Osteoblast (primary cell): ENCODE results near the gene AFM. TPM values are rescaled to one million over a fixed set of nuclear protein-coding genes. Genes with fewer than 3 reads are reported as not detected.

Experiments
- DNase-seq: peaks from one replicate; pipeline ENCODE4 v3.0.0; 2011; ENCODE audit warnings: low spot score, mixed read lengths; ENCODE audit not compliant: insufficient read length; ENCODE audit errors: missing footprints
- H2AFZ ChIP-seq: 2 replicates; pipeline ENCODE4 v1.6.0; 2011; ENCODE audit warnings: mild to moderate bottlenecking, low read length
- H3K27ac ChIP-seq: 2 replicates; pipeline ENCODE4 v1.5.1; 2011; ENCODE audit warnings: mild to moderate bottlenecking, low read depth, low read length, moderate library complexity
- H3K27me3 ChIP-seq: 2 replicates; pipeline ENCODE4 v1.6.0; 2012; ENCODE audit warnings: mild to moderate bottlenecking, control low read depth, inconsistent platforms, low read length, moderate library complexity; ENCODE audit not compliant: insufficient read depth
- H3K36me3 ChIP-seq: 2 replicates; pipeline ENCODE4 v1.5.1; 2011; ENCODE audit warnings: mild to moderate bottlenecking, low read length, control low read depth, moderate library complexity; ENCODE audit not compliant: insufficient read depth
- H3K4me1 ChIP-seq: 2 replicates; pipeline ENCODE4 v1.5.1; 2011; ENCODE audit warnings: mild to moderate bottlenecking, low read length, control low read depth, moderate library complexity; ENCODE audit not compliant: insufficient read depth
- H3K4me2 ChIP-seq: 2 replicates; pipeline ENCODE4 v1.6.0; 2011; ENCODE audit warnings: mild to moderate bottlenecking, low read length; ENCODE audit not compliant: insufficient read depth
- H3K4me3 ChIP-seq: fragments of 200-600 bp; sonication (generic); 3 replicates; pipeline ENCODE4 v1.5.1; 2012; ENCODE audit warnings: mild to moderate bottlenecking, low read length, inconsistent platforms; ENCODE audit not compliant: insufficient read depth
- H3K79me2 ChIP-seq: 2 replicates; pipeline ENCODE4 v1.6.0; 2012; ENCODE audit warnings: mild to moderate bottlenecking, low read length, control low read depth, inconsistent platforms; ENCODE audit not compliant: insufficient read depth
- H3K9me3 ChIP-seq: 2 replicates; pipeline ENCODE4 v1.5.1; 2011; ENCODE audit warnings: low read depth, low read length, control low read depth
- H4K20me1 ChIP-seq: 2 replicates; pipeline ENCODE4 v1.6.0; 2012; ENCODE audit warnings: mild to moderate bottlenecking, low read length, control low read depth; ENCODE audit not compliant: insufficient read depth
- total RNA-seq: library from RNA; depleted of rRNA; stranded (reverse); fragments of >200 nt; gene quantifications from 2 replicates; pipeline ENCODE4 v1.2.3, GENCODE V29; 2012
- TF ChIP-seq, protein P1 (sequence below): IDR thresholded peaks from 2 replicates; pipeline ENCODE4 v1.5.1; 2011; ENCODE audit warnings: mild to moderate bottlenecking, low read depth, low read length, moderate library complexity; ENCODE audit errors: extremely low read depth

The AFM gene
- total RNA-seq, 1 donor = not detected

DNA sequence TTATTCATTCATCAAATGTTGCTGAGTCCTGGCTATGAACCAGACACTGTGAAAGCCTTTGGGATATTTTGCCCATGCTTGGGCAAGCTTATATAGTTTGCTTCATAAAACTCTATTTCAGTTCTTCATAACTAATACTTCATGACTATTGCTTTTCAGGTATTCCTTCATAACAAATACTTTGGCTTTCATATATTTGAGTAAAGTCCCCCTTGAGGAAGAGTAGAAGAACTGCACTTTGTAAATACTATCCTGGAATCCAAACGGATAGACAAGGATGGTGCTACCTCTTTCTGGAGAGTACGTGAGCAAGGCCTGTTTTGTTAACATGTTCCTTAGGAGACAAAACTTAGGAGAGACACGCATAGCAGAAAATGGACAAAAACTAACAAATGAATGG, 47.2 kb upstream of the AFM start:
- peaks cover 31% of the 10 kb centered on the region for H3K27me3 ChIP-seq
- no peak overlapping the region for H3K4me2 ChIP-seq
- no peak for DNase-seq
- no peaks in the 10 kb centered on the region for H3K4me1 ChIP-seq
- H3K36me3 ChIP-seq = no peaks in the 10 kb centered on the region
- no peak overlapping the region for H3K27ac ChIP-seq
- H4K20me1 ChIP-seq = no peaks in the 10 kb centered on the region
- no peaks in the 10 kb centered on the region for H3K79me2 ChIP-seq
- no peaks in the 10 kb centered on the region for H3K9me3 ChIP-seq
- TF ChIP-seq, protein P1, sequence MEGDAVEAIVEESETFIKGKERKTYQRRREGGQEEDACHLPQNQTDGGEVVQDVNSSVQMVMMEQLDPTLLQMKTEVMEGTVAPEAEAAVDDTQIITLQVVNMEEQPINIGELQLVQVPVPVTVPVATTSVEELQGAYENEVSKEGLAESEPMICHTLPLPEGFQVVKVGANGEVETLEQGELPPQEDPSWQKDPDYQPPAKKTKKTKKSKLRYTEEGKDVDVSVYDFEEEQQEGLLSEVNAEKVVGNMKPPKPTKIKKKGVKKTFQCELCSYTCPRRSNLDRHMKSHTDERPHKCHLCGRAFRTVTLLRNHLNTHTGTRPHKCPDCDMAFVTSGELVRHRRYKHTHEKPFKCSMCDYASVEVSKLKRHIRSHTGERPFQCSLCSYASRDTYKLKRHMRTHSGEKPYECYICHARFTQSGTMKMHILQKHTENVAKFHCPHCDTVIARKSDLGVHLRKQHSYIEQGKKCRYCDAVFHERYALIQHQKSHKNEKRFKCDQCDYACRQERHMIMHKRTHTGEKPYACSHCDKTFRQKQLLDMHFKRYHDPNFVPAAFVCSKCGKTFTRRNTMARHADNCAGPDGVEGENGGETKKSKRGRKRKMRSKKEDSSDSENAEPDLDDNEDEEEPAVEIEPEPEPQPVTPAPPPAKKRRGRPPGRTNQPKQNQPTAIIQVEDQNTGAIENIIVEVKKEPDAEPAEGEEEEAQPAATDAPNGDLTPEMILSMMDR = peak; percentile 48
- H2AFZ ChIP-seq = no peak overlapping the region
- no peak overlapping the region for H3K4me3 ChIP-seq

DNA sequence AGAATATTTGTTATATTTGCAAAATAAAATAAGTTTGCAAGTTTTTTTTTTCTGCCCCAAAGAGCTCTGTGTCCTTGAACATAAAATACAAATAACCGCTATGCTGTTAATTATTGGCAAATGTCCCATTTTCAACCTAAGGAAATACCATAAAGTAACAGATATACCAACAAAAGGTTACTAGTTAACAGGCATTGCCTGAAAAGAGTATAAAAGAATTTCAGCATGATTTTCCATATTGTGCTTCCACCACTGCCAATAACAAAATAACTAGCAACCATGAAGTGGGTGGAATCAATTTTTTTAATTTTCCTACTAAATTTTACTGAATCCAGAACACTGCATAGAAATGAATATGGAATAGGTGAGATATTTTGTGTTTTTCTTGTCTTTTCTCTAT, 45.6 kb upstream of the AFM start, which contains the start of gene AFP:
TSS of gene AFP (plus strand) at position 238 of the 400 bp plus-strand sequence. CDS start at position 280, 42 bp downstream.
- no peaks in the 10 kb centered on the region for H3K36me3 ChIP-seq
- no peak within 1 kb of the TSS for H3K27ac ChIP-seq
- no peak for DNase-seq
- TF ChIP-seq, protein P1 = no peak
- no peaks in the 10 kb centered on the region for H4K20me1 ChIP-seq
- H3K4me1 ChIP-seq = no peaks in the 10 kb centered on the region
- no peak within 1 kb of the TSS for H3K4me2 ChIP-seq
- no peak within 1 kb of the TSS for H2AFZ ChIP-seq
- H3K27me3 ChIP-seq = peaks cover 24% of the 10 kb centered on the region
- H3K9me3 ChIP-seq = no peaks in the 10 kb centered on the region
- H3K79me2 ChIP-seq = no peaks in the 10 kb centered on the region
- H3K4me3 ChIP-seq = no peak within 1 kb of the TSS

DNA sequence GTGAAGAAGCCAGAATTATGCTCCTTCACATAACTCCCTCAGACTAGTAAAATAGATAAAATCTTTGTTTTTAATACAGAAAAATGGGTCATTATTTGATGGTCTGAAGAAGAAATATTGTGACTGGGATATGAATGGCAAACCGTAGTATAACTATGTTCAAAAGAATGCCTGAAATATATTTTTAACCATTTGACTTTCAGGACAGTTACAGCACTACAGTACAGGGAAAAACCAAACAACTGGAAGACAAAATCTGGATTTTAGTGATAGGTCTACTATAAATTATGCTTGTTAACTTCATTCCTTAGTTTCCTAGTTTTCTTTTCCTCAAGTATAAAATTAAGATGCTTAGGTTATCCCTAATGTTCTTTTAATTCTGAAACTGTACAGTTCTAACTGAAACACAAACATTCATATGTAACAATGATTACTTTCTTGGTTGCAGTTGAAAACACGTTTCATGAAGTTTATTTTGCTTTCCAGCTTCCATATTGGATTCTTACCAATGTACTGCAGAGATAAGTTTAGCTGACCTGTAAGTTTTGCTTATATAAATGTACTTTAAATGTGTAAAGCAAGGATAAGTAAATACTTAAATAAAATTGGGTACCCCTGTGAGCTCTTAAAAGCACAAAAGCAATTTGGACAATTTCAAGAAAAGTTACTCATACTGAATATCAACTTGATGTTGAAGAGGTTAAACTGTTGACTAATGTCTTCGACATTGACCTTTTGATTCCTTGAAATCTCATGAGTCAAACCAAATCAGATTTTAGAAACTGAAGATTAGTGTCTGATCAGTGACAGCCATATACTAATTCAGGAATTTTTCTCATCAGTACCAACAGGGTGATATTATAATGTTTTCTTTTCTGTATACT, 44.6 kb upstream of the AFM start:
- Histone ChIP-seq H4K20me1 (no peaks in the 10 kb centered on the region), H3K4me1 (no peaks in the 10 kb centered on the region), H3K4me3 (no peak overlapping the region), H3K79me2 (no peaks in the 10 kb centered on the region), H3K4me2 (no peak overlapping the region), H2AFZ (no peak overlapping the region), H3K27me3 (peaks cover 20% of the 10 kb centered on the region), H3K27ac (no peak overlapping the region), H3K36me3 (no peaks in the 10 kb centered on the region), H3K9me3 (no peaks in the 10 kb centered on the region)
- TF ChIP-seq, protein P1 = no peak
- DNase-seq = no peak

DNA sequence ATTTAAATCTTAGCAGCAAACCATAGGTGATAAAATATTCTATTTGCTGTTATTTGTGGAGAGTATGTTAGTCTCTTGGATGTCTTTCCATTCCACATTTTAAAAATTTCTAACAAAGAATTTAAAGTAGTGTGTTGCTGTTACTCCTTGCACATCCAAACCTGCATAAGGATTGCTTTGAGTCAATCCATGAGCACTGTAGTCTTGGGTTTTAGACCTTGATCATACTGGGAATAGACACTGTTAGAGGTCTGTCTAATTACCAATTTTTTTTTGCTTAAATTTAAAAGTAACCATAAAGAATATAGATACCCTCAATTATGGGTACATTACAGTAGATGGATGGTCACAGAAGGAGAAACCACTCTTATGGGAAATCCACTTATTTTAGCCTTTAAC, 44.0 kb upstream of the AFM start:
- Histone ChIP-seq H2AFZ (no peak overlapping the region), H3K79me2 (no peaks in the 10 kb centered on the region), H3K27ac (no peak overlapping the region), H3K9me3 (no peaks in the 10 kb centered on the region), H3K4me2 (no peak overlapping the region), H3K4me1 (peaks cover 2% of the 10 kb centered on the region), H4K20me1 (no peaks in the 10 kb centered on the region), H3K27me3 (peaks cover 17% of the 10 kb centered on the region), H3K4me3 (no peak overlapping the region), H3K36me3 (no peaks in the 10 kb centered on the region)
- no peak for DNase-seq
- TF ChIP-seq, protein P1 = no peak
